Nephron (organoid): ENCODE data around the gene ADCY9.
"Not testable (repeated sequence)": the region's sequence is repeated elsewhere in the genome, so short reads cannot be mapped to it uniquely, and the experiment has no call there.

Source experiments
- H3K27ac Mint-ChIP-seq, 3 experiments: 2 replicates each; pipeline ENCODE4 v1.8.0; 2020; ENCODE audit warnings: mixed read lengths in 3 of 3, mild to moderate bottlenecking in 2 of 3, moderate library complexity in 1 of 3
- H3K27me3 Mint-ChIP-seq: 2 replicates; pipeline ENCODE4 v1.8.0; 2021; ENCODE audit warnings: low read depth, mild to moderate bottlenecking, moderate library complexity, mixed read lengths
- H3K36me3 Mint-ChIP-seq: 2 replicates; pipeline ENCODE4 v1.8.0; 2020; ENCODE audit warnings: low read depth, mixed read lengths
- H3K4me1 Mint-ChIP-seq: 2 replicates; pipeline ENCODE4 v1.8.0; 2020; ENCODE audit warnings: mixed read lengths
- H3K4me3 Mint-ChIP-seq, 3 experiments: 2 replicates each; pipeline ENCODE4 v1.8.0; 2020; ENCODE audit warnings: mild to moderate bottlenecking in 3 of 3, mixed read lengths in 3 of 3, moderate library complexity in 2 of 3
- H3K9me3 Mint-ChIP-seq: 2 replicates; pipeline ENCODE4 v1.8.0; 2020; ENCODE audit warnings: mixed read lengths
- TF ChIP-seq, protein P1 (sequence below), 3 experiments: fragments of 200-600 bp; sonication (generic); IDR thresholded peaks; one replicate each; pipeline ENCODE4 v1.5.0; 2021; ENCODE audit warnings: antibody characterized with exemption in 3 of 3; ENCODE audit not compliant: unreplicated experiment in 3 of 3

The ADCY9 gene

GRCh38 chr16:3954411-3954921 is 161.8 kb downstream of the ADCY9 start:
- Mint-ChIP-seq H3K27ac (peak overlapping the region in 2 of 3 experiments; percentile 76 to 89), H3K36me3 (no peaks in the 10 kb centered on the region), H3K4me1 (peaks cover 62% of the 10 kb centered on the region), H3K27me3 (peaks cover 12% of the 10 kb centered on the region), H3K9me3 (no peaks in the 10 kb centered on the region), H3K4me3 (peak overlapping the region in 1 of 3 experiments; percentile 18)
- TF ChIP-seq, protein P1, sequence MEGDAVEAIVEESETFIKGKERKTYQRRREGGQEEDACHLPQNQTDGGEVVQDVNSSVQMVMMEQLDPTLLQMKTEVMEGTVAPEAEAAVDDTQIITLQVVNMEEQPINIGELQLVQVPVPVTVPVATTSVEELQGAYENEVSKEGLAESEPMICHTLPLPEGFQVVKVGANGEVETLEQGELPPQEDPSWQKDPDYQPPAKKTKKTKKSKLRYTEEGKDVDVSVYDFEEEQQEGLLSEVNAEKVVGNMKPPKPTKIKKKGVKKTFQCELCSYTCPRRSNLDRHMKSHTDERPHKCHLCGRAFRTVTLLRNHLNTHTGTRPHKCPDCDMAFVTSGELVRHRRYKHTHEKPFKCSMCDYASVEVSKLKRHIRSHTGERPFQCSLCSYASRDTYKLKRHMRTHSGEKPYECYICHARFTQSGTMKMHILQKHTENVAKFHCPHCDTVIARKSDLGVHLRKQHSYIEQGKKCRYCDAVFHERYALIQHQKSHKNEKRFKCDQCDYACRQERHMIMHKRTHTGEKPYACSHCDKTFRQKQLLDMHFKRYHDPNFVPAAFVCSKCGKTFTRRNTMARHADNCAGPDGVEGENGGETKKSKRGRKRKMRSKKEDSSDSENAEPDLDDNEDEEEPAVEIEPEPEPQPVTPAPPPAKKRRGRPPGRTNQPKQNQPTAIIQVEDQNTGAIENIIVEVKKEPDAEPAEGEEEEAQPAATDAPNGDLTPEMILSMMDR (IDR thresholded peaks at IDR 0.05; ENCODE audit: unreplicated experiment in 3 of 3), result no peak

DNA sequence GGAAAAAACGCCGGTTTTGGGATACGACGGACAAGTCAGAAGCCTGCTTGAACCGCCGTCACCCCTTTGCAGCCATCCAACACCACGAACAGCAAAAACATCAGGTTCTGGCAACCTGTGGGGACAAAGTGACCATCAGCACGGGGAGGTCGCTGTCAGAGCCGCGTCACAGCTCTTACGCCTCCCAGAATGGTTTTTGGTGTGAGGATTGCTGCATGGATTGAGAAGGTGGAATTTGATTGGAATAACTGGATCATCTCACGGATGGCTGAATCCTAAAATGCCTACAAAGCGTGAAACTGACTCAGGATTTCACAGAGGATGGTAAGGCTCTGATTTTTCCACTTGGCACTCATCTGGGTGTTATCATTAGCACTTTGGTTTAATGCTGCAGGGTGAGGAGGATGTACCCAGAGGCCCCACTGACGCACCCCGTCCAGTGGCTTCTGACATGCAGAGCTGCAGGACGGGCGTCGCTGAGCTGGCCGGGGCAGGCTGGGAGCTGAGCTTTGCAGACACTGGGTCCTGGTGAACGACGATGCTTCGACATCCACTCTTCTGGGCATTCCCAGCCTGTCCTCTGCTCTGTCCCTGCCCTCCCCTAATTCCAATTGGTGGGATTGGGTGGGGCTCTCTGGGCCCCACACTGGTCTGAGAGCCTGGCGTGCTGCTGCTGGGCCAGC is 162.4 kb downstream of the ADCY9 start:
- Mint-ChIP-seq H3K27ac (peak overlapping the region in 1 of 3 experiments; percentile 89), H3K4me1 (peaks cover 62% of the 10 kb centered on the region), H3K36me3 (no peaks in the 10 kb centered on the region), H3K9me3 (no peaks in the 10 kb centered on the region), H3K4me3 (no peak overlapping the region), H3K27me3 (peaks cover 16% of the 10 kb centered on the region)
- TF ChIP-seq, protein P1 (IDR thresholded peaks at IDR 0.05; ENCODE audit: unreplicated experiment in 3 of 3), result no peak

DNA sequence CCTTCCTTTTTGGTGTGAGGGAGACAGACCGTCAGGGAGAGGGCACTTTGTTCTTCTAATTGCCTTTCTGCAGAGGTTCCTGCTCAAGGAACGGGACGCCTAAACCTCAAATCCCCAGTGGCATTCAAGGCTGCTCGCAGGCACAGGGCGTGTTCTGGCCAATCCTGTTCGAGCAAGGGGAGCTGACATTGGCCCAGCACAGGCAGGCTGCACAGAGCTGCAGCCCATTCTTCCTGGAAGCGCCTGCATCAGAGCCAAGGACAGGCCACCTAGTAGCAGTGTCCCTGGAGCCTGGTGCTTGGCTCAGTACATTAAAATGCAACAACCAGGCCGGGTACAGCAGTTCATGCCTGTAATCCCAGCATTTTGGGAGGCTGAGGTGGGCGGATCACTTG is 163.5 kb downstream of the ADCY9 start:
- peaks cover 15% of the 10 kb centered on the region for H3K27me3 Mint-ChIP-seq
- H3K27ac Mint-ChIP-seq, result peak overlapping the region in 2 of 3 experiments; percentile 96 to 99
- no peak overlapping the region for H3K4me3 Mint-ChIP-seq
- no peaks in the 10 kb centered on the region for H3K36me3 Mint-ChIP-seq
- peaks cover 71% of the 10 kb centered on the region for H3K4me1 Mint-ChIP-seq
- TF ChIP-seq, protein P1 (IDR thresholded peaks at IDR 0.05; ENCODE audit: unreplicated experiment in 3 of 3), result no peak
- no peaks in the 10 kb centered on the region for H3K9me3 Mint-ChIP-seq

- TF ChIP-seq, protein P1 (IDR thresholded peaks at IDR 0.05; ENCODE audit: unreplicated experiment in 3 of 3), result no peak
- Mint-ChIP-seq H3K36me3 (no peaks in the 10 kb centered on the region), H3K27me3 (peaks cover 9% of the 10 kb centered on the region), H3K4me1 (peaks cover 65% of the 10 kb centered on the region), H3K4me3 (peak overlapping the region in 2 of 3 experiments; percentile 51 to 76), H3K27ac (peak overlapping the region; percentile 93 to 99 (median 96)), H3K9me3 (no peaks in the 10 kb centered on the region)
Observed at GRCh38 chr16:3951861-3952736, 164.1 kb downstream of the ADCY9 start.

- H3K27me3 Mint-ChIP-seq, H3K36me3 Mint-ChIP-seq, H3K9me3 Mint-ChIP-seq: not testable (repeated sequence)
- Mint-ChIP-seq H3K4me1 (peaks cover 63% of the 10 kb centered on the region), H3K4me3 (peak overlapping the region in 2 of 3 experiments; percentile 51 to 76), H3K27ac (peak overlapping the region; percentile 93 to 99 (median 96))
Observed at GRCh38 chr16:3951380-3951779, 164.9 kb downstream of the ADCY9 start.
